SH-SY5Y (cell line): ENCODE measurements around the gene NFIA.

Experiments used
- GATA2 ChIP-seq: IDR thresholded peaks from 2 replicates; pipeline ENCODE4 v1.6.1; 2011; ENCODE audit warnings: mild to moderate bottlenecking, low read depth, low read length
- GATA3 ChIP-seq: IDR thresholded peaks from 2 replicates; pipeline ENCODE4 v1.6.1; 2011; ENCODE audit warnings: low read depth, mild to moderate bottlenecking, low read length, moderate library complexity

DNA sequence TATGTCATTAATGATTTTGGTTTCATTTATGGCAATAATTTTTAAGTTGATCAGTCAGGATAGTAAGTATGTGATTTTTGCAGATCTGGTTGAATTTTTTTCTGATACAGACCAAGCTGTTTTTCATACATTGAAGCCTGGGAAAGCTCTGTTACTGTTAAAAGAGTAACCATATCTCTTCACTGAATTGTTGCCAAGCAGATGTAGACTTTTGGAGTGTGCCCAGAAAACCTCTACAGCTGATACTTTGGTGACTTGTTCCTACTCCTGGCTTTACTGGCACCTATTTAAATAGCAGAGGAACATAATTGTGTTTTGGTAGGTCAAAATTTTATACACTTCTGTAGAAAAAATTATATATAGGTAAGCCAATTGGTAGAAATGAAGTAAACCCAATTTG lies 49.4 kb downstream of the NFIA start:
- TF ChIP-seq GATA2, result no peak
- no peak for TF ChIP-seq GATA3
